CD4-positive, alpha-beta T cell treated with Interleukin-17A for 1 hour (primary cell): ENCODE data around the gene LILRB3.
"Not testable (repeated sequence)": the region's sequence is repeated elsewhere in the genome, so short reads cannot be mapped to it uniquely, and the experiment has no call there.

Experiments
- DNase-seq: peaks from one replicate; pipeline ENCODE4 v3.0.0-alpha.2; 2020

The LILRB3 gene

DNA sequence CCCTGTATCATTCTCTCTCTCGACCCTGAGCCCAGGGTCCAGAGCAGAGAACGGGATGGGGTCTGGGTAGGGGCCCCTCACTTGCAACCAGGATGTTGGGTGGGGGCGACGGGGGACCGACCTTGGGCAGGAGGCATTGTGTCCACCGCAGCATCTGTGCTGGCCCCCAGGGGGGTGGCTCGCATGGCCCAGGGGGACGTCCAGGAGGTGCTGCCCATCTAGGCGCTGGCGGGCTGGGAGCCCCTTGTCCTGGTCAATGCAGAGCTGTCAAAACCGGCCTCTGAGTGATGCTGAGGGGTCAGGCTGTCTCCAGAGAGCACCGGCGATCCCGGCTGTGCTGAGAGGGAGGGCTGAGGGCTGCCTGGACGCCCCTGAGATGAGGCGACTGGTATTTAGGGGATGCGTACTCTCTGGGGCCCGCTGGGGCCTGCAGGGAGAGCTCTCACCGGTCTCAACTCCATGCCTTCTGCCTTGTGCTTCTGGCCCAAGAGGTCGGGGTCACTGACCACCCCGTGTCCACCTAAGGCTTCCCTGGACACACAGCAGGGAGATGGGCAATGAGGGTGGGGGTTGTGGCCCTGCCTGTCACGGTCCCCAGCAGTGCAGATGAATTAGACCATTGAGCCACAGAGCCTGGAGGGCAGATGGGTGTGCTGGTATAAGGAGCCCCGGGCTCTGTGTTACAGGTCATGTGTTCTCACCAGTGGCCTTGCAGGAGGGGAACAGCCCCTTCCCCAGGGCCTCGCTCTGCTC is 13.6 kb downstream of the LILRB3 start:
- no peak for DNase-seq

DNA sequence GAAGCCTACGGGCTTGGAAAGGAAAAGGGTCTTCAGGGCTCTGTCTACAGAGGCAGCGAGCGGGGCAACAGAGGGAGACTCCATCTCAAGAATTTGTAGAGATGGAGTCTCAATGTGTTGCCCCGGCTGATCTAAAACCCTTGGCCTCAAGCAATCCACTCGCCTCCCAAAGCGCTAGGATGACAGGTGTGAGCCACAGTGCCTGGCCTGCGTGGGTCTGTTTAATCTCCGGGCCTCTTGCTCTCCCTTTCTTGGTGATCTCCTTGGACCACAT is 14.1 kb downstream of the LILRB3 start:
- DNase-seq: no peak

- peak; percentile 62 for DNase-seq
Measured at GRCh38 chr19:54207983-54208783, 14.6 kb downstream of the LILRB3 start.

GRCh38 chr19:54207676-54207982 is 15.2 kb downstream of the LILRB3 start:
- DNase-seq: no peak

GRCh38 chr19:54207193-54207592 is 15.6 kb downstream of the LILRB3 start:
- not testable (repeated sequence) for DNase-seq

GRCh38 chr19:54206831-54207177 is 16.0 kb downstream of the LILRB3 start:
- no peak for DNase-seq

GRCh38 chr19:54206030-54206830 is 16.6 kb downstream of the LILRB3 start:
- no peak for DNase-seq

GRCh38 chr19:54204767-54205468 is 17.9 kb downstream of the LILRB3 start:
- no peak for DNase-seq

DNA sequence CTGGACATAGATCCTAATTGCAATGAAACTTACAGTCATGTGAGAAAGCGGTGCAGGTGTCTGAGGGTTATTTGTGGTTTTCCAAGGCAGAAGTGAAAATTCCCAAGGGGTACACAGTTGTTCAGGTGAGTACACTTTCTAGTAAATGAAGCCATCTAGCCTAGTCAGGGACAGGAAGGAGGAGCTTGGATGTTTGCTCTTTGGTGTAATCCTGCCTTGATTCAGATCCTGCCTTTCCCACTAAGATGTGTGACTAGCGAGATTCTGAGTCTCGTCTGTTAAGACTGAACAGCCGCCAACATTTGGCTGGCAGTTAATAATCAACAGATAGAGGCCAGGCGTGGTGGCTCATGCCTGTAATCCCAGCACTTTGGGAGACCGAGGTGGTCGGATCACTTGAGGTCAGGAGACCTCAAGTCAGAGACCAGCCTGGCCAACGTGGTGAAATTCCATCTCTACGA is 19.6 kb downstream of the LILRB3 start:
- DNase-seq: no peak

GRCh38 chr19:54201980-54202379 is 20.8 kb downstream of the LILRB3 start:
- no peak for DNase-seq

GRCh38 chr19:54201172-54201701 is 21.6 kb downstream of the LILRB3 start:
- DNase-seq: no peak

DNA sequence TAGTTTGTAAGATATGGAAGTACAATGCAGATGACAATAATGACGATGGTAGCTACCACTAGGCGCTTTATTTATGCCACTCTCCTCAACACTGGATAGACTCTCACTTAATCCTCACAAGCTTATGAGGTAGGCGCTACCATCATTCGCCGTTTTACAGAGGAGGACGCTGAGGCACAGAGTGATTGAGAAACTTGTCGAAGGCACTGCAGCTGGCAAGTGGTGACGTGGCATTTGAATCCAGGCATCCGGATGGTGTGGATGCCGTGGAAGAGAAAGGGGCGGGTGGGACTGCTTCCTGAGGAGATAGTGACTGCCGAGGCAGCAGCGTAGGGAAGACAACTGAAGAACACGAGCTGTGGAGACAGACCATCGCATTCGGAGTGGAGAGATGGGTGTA is 23.4 kb downstream of the LILRB3 start:
- DNase-seq: no peak

GRCh38 chr19:54197121-54197520 is 25.7 kb downstream of the LILRB3 start:
- DNase-seq: no peak

DNA sequence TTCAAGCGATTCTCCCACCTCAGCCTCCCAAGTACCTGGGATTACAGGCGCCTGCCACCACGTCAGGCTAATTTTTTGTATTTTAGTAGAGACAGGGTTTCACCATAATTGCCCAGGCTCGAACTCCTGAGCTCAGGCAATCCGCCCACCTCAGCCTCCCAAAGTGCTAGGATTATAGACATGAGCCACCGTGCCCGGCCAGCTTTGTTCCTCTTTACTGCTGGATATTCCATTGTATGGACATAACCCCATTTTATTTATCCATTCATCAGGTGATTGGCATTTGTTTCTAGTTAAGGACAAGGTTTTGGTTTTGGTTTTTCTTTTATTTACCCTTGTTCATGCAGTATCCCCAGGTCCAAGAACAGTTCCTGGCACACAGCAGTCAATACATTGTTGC is 26.3 kb downstream of the LILRB3 start:
- no peak for DNase-seq

DNA sequence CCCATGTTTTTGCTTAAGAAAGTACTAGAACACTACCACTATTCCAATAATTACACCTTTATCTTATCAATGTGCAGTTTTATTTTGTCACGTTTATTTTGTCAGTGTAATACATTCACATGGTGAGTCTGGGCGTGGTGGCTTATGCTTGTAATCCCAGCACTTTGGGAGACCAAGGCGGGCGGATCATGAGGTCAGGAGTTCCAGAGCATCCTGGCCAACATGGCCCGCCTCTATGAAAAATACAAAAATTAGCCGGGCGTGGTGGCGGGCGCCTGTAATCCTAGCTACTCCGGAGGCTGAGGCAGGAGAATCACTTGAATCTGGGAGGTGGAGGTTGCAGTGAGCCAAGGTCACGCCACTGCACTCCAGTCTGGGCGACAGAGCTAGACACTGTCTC is 28.3 kb downstream of the LILRB3 start:
- DNase-seq: not testable (repeated sequence)

DNA sequence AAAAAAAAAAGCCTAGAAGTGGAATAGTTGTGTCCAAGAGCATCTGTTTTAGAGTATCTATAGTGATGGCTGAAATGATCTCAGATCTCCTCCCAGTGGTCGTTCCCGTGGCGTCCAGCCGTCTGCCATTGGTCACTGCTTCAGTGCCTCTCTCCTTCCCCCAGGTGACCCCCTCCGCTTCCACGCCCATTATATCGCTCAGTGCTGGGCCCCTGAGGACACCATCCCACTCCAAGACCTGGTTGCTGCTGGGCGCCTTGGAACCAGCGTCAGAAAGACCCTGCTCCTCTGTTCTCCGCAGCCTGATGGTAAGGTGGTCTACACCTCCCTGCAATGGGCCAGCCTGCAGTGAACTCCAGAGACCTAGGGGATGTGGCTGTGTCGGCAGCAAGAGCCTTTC is 29.8 kb downstream of the LILRB3 start:
- DNase-seq: no peak

DNA sequence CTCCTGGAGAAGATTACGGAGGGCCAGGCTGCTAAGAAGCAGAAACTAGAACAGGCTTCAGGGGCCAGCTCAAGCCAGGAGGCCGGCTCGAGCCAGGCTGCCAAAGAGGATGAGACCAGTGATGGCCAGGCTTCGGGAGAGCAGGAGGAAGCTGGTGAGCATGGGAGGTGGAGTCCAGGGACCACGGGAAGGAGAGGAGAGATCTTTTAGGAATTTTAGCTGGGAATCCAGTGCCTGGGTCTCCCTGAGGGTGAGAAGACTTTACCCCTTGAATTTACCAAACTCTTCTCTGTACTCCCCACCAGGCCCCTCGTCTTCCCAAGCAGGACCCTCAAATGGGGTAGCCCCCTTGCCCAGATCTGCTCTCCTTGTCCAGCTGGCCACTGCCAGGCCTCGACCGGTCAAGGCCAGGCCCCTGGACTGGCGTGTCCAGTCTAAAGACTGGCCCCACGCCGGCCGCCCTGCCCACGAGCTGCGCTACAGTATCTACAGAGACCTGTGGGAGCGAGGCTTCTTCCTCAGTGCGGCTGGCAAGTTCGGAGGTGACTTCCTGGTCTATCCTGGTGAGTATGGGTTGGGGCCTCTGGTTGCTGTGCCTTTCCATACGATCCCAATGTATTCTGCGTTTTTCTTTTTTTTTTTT is 30.9 kb downstream of the LILRB3 start:
- no peak for DNase-seq

DNA sequence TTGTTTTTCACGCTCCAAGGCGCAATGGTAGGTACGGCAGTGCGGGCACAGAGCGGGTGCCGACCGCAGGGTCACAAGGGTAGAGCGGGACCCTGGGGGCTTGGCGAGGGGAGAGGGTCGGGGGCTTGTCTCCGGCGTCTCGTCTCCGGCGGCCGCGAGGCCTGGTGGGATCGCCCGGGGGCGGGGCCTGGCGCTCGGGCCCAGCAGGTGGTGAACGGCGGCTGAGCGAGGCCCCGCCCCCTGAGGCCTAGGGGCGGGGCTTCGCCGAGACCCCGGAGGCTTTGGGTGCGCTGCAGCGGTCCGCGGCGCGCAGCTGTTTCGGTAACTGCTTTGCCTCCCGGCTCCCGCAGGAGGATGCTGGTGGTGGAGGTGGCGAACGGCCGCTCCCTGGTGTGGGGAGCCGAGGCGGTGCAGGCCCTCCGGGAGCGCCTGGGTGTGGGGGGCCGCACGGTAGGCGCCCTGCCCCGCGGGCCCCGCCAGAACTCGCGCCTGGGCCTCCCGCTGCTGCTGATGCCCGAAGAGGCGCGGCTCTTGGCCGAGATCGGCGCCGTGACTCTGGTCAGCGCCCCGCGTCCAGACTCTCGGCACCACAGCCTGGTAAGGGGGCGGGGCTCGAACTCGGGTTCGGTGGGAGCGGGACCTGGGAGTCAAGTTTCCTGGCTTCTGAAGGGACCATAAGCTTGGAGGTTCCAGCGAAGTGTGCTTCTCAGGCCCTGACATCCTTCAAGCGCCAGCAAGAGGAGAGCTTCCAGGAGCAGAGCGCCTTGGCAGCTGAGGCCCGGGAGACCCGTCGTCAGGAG is 31.6 kb downstream of the LILRB3 start, which contains the start of gene TSEN34:
Gene TSEN34 (plus strand): TSS at position 298 of the 800 bp plus-strand sequence. CDS start 57 bp downstream, at position 355.
- DNase-seq: peak; percentile 90

- peak; percentile 100 for DNase-seq
Measured at GRCh38 chr19:54190503-54191010, 32.2 kb downstream of the LILRB3 start.

DNA sequence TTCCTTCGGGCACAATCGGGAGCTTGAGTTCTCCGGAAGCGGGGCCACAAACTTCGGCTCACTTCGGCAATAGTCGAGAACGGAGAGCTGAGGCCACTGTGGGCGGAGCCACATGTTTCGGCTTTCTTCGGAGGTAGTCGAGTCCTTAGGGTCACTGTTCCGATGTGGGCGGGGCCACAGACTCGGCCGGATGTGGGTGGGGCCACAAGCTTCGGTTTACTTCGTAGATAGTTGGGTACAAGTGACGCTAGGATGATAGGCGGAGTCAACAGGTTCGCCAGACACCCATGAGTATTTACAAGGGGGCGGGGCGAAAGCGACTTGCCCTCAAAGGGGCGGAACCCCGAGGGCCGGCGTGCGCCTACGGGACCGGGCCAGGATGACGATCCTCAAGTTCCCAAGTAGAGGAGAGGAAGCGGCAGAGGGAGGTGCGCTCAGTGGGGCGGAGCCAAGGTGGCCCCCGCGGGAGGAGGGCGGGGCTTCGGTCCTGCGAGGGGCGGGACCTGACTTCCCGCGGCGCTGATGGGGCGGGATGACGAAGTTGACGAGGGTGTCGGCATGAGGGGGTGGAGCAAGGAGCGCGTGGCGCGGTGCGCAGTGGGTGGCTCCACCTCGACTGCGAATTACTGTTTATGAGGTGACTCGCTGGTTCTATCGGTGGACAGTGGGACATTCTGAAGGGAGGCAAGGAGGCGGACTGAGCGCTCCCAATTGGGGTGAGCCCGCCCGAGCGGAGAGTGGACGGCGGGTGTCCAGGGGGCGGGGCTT is 32.9 kb downstream of the LILRB3 start:
- DNase-seq: peak; percentile 100
